ENCODE results near the gene SETMAR.

DNA sequence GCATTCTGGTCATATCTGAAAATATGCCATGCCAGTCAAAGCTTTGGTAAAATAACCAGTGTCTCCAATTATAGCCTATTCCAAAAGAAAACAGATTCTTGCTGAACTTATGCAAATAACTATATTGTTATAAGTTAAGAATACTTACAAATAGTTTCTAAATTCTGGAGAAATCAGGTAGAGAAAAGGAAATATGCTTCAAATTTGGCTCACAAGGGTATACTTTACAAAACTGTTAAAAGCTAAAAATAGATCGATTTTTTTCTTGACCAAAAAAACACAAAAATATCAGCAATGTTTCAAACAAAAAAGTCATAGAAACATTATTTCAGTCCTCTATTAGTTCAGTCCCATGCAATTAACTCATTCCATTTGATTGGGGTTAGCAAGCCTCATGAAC lies 23.7 kb downstream of the SETMAR start:
- TF ChIP-seq, protein P1, sequence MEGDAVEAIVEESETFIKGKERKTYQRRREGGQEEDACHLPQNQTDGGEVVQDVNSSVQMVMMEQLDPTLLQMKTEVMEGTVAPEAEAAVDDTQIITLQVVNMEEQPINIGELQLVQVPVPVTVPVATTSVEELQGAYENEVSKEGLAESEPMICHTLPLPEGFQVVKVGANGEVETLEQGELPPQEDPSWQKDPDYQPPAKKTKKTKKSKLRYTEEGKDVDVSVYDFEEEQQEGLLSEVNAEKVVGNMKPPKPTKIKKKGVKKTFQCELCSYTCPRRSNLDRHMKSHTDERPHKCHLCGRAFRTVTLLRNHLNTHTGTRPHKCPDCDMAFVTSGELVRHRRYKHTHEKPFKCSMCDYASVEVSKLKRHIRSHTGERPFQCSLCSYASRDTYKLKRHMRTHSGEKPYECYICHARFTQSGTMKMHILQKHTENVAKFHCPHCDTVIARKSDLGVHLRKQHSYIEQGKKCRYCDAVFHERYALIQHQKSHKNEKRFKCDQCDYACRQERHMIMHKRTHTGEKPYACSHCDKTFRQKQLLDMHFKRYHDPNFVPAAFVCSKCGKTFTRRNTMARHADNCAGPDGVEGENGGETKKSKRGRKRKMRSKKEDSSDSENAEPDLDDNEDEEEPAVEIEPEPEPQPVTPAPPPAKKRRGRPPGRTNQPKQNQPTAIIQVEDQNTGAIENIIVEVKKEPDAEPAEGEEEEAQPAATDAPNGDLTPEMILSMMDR (IDR thresholded peaks at IDR 0.05; ENCODE audit: low read depth, low read length, missing input control), result no peak
- TF ChIP-seq, protein P2, sequence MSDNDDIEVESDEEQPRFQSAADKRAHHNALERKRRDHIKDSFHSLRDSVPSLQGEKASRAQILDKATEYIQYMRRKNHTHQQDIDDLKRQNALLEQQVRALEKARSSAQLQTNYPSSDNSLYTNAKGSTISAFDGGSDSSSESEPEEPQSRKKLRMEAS (IDR thresholded peaks at IDR 0.05), result no peak
- TF ChIP-seq RXRA (IDR thresholded peaks at IDR 0.05), result no peak
- no peak for TF ChIP-seq YY1 (IDR thresholded peaks at IDR 0.05)
- TF ChIP-seq, protein P3, sequence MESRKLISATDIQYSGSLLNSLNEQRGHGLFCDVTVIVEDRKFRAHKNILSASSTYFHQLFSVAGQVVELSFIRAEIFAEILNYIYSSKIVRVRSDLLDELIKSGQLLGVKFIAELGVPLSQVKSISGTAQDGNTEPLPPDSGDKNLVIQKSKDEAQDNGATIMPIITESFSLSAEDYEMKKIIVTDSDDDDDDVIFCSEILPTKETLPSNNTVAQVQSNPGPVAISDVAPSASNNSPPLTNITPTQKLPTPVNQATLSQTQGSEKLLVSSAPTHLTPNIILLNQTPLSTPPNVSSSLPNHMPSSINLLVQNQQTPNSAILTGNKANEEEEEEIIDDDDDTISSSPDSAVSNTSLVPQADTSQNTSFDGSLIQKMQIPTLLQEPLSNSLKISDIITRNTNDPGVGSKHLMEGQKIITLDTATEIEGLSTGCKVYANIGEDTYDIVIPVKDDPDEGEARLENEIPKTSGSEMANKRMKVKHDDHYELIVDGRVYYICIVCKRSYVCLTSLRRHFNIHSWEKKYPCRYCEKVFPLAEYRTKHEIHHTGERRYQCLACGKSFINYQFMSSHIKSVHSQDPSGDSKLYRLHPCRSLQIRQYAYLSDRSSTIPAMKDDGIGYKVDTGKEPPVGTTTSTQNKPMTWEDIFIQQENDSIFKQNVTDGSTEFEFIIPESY (IDR thresholded peaks at IDR 0.05), result no peak
- TF ChIP-seq RAD21 (IDR thresholded peaks at IDR 0.05), result no peak
- no peak for TF ChIP-seq REST (IDR thresholded peaks at IDR 0.05)
- no peak for TF ChIP-seq SP1 (IDR thresholded peaks at IDR 0.05)
- TF ChIP-seq, protein P4, sequence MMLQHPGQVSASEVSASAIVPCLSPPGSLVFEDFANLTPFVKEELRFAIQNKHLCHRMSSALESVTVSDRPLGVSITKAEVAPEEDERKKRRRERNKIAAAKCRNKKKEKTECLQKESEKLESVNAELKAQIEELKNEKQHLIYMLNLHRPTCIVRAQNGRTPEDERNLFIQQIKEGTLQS (IDR thresholded peaks at IDR 0.05), result no peak
- TF ChIP-seq HNF4A (conservative IDR thresholded peaks at IDR 0.05), result no peak
- no peak for TF ChIP-seq GABPA (IDR thresholded peaks at IDR 0.05 in 1 of 2, conservative IDR thresholded peaks at IDR 0.05 in 1 of 2)
- no peak for TF ChIP-seq HNF4G (IDR thresholded peaks at IDR 0.05)
- TF ChIP-seq JUND (IDR thresholded peaks at IDR 0.05), result no peak
